H1 (cell line): Measurements from ENCODE around the gene SMU1. TPM values are rescaled to one million over a fixed set of nuclear protein-coding genes. Genes with fewer than 3 reads are reported as not detected.

ENCODE experiments used
- ASH2L ChIP-seq: fragments of 200-600, 300-600 bp; sonication (generic); IDR thresholded peaks from one replicate; pipeline ENCODE4 v1.7.1; 2017; ENCODE audit warnings: low read length
- BRCA1 ChIP-seq: IDR thresholded peaks from 2 replicates; pipeline ENCODE4 v1.6.1; 2012; ENCODE audit warnings: low read depth, low read length, improper control_type of control experiment
- HDAC2 ChIP-seq, 2 experiments: fragments of 300-600 bp in 1 of 2; sonication (generic) in 1 of 2; IDR thresholded peaks; 2 replicates each; pipeline ENCODE4 v1.6.1; 2011 to 2012; ENCODE audit warnings: low read depth in 2 of 2, low read length in 2 of 2, mild to moderate bottlenecking in 2 of 2, moderate library complexity in 2 of 2, borderline replicate concordance in 1 of 2, inconsistent platforms in 1 of 2
- RAD21 ChIP-seq, 2 experiments: IDR thresholded peaks in 1 of 2; conservative IDR thresholded peaks in 1 of 2; 2 replicates each; pipeline ENCODE4 v1.6.1; 2011; ENCODE audit warnings: low read depth in 2 of 2, low read length in 2 of 2, improper control_type of control experiment in 1 of 2, inconsistent platforms in 1 of 2, mild to moderate bottlenecking in 1 of 2, moderate library complexity in 1 of 2
- RBBP5 ChIP-seq: IDR thresholded peaks from 2 replicates; pipeline ENCODE4 v1.7.1; 2012; ENCODE audit warnings: low read depth, mild to moderate bottlenecking, inconsistent platforms, low read length, moderate library complexity, borderline replicate concordance
- RFX5 ChIP-seq: IDR thresholded peaks from 2 replicates; pipeline ENCODE4 v1.6.1; 2011; ENCODE audit warnings: low read depth, low read length, improper control_type of control experiment, borderline replicate concordance
- TBP ChIP-seq: IDR thresholded peaks from 2 replicates; pipeline ENCODE4 v1.6.1; 2011; ENCODE audit warnings: low read depth, low read length, improper control_type of control experiment
- polyA plus RNA-seq, 7 experiments: library from polyadenylated mRNA; depleted of rRNA in 3 of 7; stranded (reverse) in 5 of 7; unstranded in 2 of 7; fragments of >200 nt in 5 of 7; fragments of 200-250 nt in 2 of 7; gene quantifications; 1 replicate in 5 of 7; 2 replicates in 1 of 7; 4 replicates in 1 of 7; pipeline versions ENCODE4 v1.2.1 to v1.2.3, GENCODE V29; 2011 to 2013; ENCODE audit warnings: missing spikeins in 2 of 7, mixed read lengths in 2 of 7
- total RNA-seq: library from RNA; stranded (reverse); fragmentation: NEBNext Ultra II Directional; extraction: Animal tissue kit (Norgen Biotek cat#: 25700); gene quantifications from 2 replicates; pipeline ENCODE4 v1.2.1, GENCODE V29; 2021

SMU1 gene
- total and polyA plus RNA-seq, 2 of the 8 experiments (the other 6 are each of a cell fraction or from before 2014, with no cell fraction given) = 8.4 to 26.0 TPM

- TF ChIP-seq ASH2L (no peak), RFX5 (no peak), RAD21 (IDR thresholded peaks at IDR 0.05 in 1 of 2, conservative IDR thresholded peaks at IDR 0.05 in 1 of 2; ENCODE audit: low read depth in 2 of 2, low read length in 2 of 2) (no peak), TBP (no peak), BRCA1 (no peak), RBBP5 (no peak), HDAC2 (IDR thresholded peaks at IDR 0.05; ENCODE audit: borderline replicate concordance in 1 of 2, low read depth in 2 of 2, low read length in 2 of 2) (no peak)
Measured at GRCh38 chr9:33123407-33124031, 47.0 kb upstream of the SMU1 start (continued).
